ENCODE data around the gene OR2AG1. TPM values are rescaled to one million over a fixed set of nuclear protein-coding genes. Genes with fewer than 3 reads are reported as not detected.

OR2AG1 gene
- polyA plus RNA-seq, 1 donor (not counting 4 experiments of a cell fraction or from before 2014, with no cell fraction given), result not detected

DNA sequence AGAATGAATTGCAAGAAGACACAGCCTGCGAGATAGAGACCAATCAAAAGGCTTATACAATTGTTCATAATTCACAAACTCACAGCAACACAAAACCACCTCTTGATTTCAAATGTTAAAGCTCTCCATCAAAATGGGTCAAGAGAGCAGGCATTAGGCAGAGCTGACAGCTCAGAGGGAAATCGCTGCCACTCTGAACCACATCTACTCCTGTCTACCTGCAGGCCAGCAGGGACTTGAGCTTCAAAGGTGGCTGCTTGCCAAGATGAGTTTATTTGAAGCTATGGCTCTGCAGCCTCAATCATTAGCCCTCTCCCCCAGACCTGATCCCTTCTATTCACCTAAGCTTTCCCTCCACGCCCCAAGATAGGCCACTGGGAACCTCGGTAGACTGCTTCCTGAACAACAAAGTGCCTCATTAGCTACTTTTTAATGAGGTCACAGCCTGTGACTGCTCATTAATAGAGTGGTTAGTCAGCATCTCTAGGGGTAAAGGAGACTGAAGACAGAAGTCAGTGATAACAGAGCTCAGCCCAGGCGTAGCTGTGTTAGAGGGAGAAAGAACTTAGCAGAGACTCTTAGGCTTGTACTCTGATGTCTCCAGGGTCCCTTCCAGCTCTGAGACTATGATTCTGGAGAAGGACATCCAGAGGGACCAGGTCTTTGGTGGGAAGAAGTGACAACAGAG is 41.5 kb downstream of the OR2AG1 start:
- H3K9me1 ChIP-seq (ENCODE audit: control insufficient read depth, extremely low read depth, insufficient read depth, low read length), result no peaks in the 10 kb centered on the region
- H3K4me2 ChIP-seq (ENCODE audit: control insufficient read depth, extremely low read depth, insufficient read depth, low read depth, low read length), result no peak overlapping the region
- no peak for TF ChIP-seq EZH2 (IDR thresholded peaks at IDR 0.05; ENCODE audit: low read length)
- TF ChIP-seq, protein P1, sequence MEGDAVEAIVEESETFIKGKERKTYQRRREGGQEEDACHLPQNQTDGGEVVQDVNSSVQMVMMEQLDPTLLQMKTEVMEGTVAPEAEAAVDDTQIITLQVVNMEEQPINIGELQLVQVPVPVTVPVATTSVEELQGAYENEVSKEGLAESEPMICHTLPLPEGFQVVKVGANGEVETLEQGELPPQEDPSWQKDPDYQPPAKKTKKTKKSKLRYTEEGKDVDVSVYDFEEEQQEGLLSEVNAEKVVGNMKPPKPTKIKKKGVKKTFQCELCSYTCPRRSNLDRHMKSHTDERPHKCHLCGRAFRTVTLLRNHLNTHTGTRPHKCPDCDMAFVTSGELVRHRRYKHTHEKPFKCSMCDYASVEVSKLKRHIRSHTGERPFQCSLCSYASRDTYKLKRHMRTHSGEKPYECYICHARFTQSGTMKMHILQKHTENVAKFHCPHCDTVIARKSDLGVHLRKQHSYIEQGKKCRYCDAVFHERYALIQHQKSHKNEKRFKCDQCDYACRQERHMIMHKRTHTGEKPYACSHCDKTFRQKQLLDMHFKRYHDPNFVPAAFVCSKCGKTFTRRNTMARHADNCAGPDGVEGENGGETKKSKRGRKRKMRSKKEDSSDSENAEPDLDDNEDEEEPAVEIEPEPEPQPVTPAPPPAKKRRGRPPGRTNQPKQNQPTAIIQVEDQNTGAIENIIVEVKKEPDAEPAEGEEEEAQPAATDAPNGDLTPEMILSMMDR (optimal IDR thresholded peaks at IDR 0.05 in 1 of 3, IDR thresholded peaks at IDR 0.05 in 1 of 3, conservative IDR thresholded peaks at IDR 0.05 in 1 of 3; ENCODE audit: extremely low read depth in 1 of 3, insufficient read depth in 2 of 3, low read length in 3 of 3), result no peak
- no peaks in the 10 kb centered on the region for H3K36me3 ChIP-seq (ENCODE audit: control insufficient read depth in 2 of 2, extremely low read depth in 1 of 2, insufficient read depth in 2 of 2, low read length in 2 of 2)
- no peaks in the 10 kb centered on the region for H3K9me3 ChIP-seq (ENCODE audit: control insufficient read depth, low read depth, low read length)
- FAIRE-seq (no peak), DNase-seq (ENCODE audit: low read depth, low spot score) (no peak)
- no peaks in the 10 kb centered on the region for H4K20me1 ChIP-seq (ENCODE audit: control insufficient read depth, extremely low read depth, insufficient read depth, low read length)
- no peak overlapping the region for H2AFZ ChIP-seq (ENCODE audit: control insufficient read depth, low read length)
- no peak overlapping the region for H3K9ac ChIP-seq (ENCODE audit: control insufficient read depth, extremely low read depth, insufficient read depth, low read length)
- dilution Hi-C loops (cut with MboI; ENCODE audit: extremely low pct_ligation_motif_present, low sequenced_read_pairs), result no loop called here
- no peaks in the 10 kb centered on the region for H3K4me1 ChIP-seq (ENCODE audit: control insufficient read depth, extremely low read depth, insufficient read depth, low read length)
- H3K27ac ChIP-seq (ENCODE audit: control insufficient read depth, insufficient read depth, low read length), result no peak overlapping the region
- H3K4me3 ChIP-seq (ENCODE audit: control insufficient read depth in 2 of 3, extremely low read depth in 1 of 3, insufficient read depth in 2 of 3, low read depth in 1 of 3, low read length in 3 of 3), result no peak overlapping the region
- H3K27me3 ChIP-seq (ENCODE audit: control insufficient read depth, extremely low read depth, insufficient read depth, low read length), result no peaks in the 10 kb centered on the region
- H3K79me2 ChIP-seq (ENCODE audit: control insufficient read depth, insufficient read depth, low read length), result no peaks in the 10 kb centered on the region

- H3K36me3 ChIP-seq (ENCODE audit: control insufficient read depth in 2 of 2, extremely low read depth in 1 of 2, insufficient read depth in 2 of 2, low read length in 2 of 2), result no peaks in the 10 kb centered on the region
- H3K9ac ChIP-seq (ENCODE audit: control insufficient read depth, extremely low read depth, insufficient read depth, low read length), result no peak overlapping the region
- dilution Hi-C loops (cut with MboI; ENCODE audit: extremely low pct_ligation_motif_present, low sequenced_read_pairs), result no loop called here
- FAIRE-seq, result no peak
- no peaks in the 10 kb centered on the region for H3K4me1 ChIP-seq (ENCODE audit: control insufficient read depth, extremely low read depth, insufficient read depth, low read length)
- H3K27ac ChIP-seq (ENCODE audit: control insufficient read depth, insufficient read depth, low read length), result no peak overlapping the region
- no peak overlapping the region for H2AFZ ChIP-seq (ENCODE audit: control insufficient read depth, low read length)
- H3K9me1 ChIP-seq (ENCODE audit: control insufficient read depth, extremely low read depth, insufficient read depth, low read length), result no peaks in the 10 kb centered on the region
- H4K20me1 ChIP-seq (ENCODE audit: control insufficient read depth, extremely low read depth, insufficient read depth, low read length), result no peaks in the 10 kb centered on the region
- H3K4me2 ChIP-seq (ENCODE audit: control insufficient read depth, extremely low read depth, insufficient read depth, low read depth, low read length), result no peak overlapping the region
- no peak for DNase-seq (ENCODE audit: low read depth, low spot score)
- H3K79me2 ChIP-seq (ENCODE audit: control insufficient read depth, insufficient read depth, low read length), result no peaks in the 10 kb centered on the region
- H3K9me3 ChIP-seq (ENCODE audit: control insufficient read depth, low read depth, low read length), result no peaks in the 10 kb centered on the region
- no peaks in the 10 kb centered on the region for H3K27me3 ChIP-seq (ENCODE audit: control insufficient read depth, extremely low read depth, insufficient read depth, low read length)
- H3K4me3 ChIP-seq (ENCODE audit: control insufficient read depth in 2 of 3, extremely low read depth in 1 of 3, insufficient read depth in 2 of 3, low read depth in 1 of 3, low read length in 3 of 3), result no peak overlapping the region
- TF ChIP-seq EZH2 (IDR thresholded peaks at IDR 0.05; ENCODE audit: low read length), result no peak
- TF ChIP-seq, protein P1 (optimal IDR thresholded peaks at IDR 0.05 in 1 of 3, IDR thresholded peaks at IDR 0.05 in 1 of 3, conservative IDR thresholded peaks at IDR 0.05 in 1 of 3; ENCODE audit: extremely low read depth in 1 of 3, insufficient read depth in 2 of 3, low read length in 3 of 3), result no peak
Observed at GRCh38 chr11:6825231-6825744, 42.5 kb downstream of the OR2AG1 start.
